ENCODE data around the gene KRT81.

- TF ChIP-seq CTCF (IDR thresholded peaks at IDR 0.05; ENCODE audit: low read depth, low read length, poor library complexity, severe bottlenecking) = no peak
- TF ChIP-seq EZH2phosphoT487 (IDR thresholded peaks at IDR 0.05; ENCODE audit: borderline replicate concordance, low read length) = no peak
Measured at GRCh38 chr12:52335598-52336262, 44.4 kb upstream of the KRT81 start.

All from DOHH2 (cell line).